Stimulated activated CD4-positive, alpha-beta T cell treated with anti-CD3 and anti-CD28 coated beads, Interleukin-4, amount 100 ng/mL, for 24 hours (primary cell): Measurements from ENCODE around the gene ZNF420.
A peak's percentile ranks its signal among the peaks of the same experiment; 100 is the strongest.
"Not testable (repeated sequence)": the region's sequence is repeated elsewhere in the genome, so short reads cannot be mapped to it uniquely, and the experiment has no call there.

Experiments
- DNase-seq: peaks from one replicate; pipeline ENCODE4 v3.0.0-alpha.2; 2020

ZNF420 gene

GRCh38 chr19:37077934-37078716 is at the start of gene ZNF420:
Gene ZNF420 (plus strand): TSS chr19:37078433. CDS start chr19:37089119, 10,686 bp downstream.
- DNase-seq, result peak; percentile 90

DNA sequence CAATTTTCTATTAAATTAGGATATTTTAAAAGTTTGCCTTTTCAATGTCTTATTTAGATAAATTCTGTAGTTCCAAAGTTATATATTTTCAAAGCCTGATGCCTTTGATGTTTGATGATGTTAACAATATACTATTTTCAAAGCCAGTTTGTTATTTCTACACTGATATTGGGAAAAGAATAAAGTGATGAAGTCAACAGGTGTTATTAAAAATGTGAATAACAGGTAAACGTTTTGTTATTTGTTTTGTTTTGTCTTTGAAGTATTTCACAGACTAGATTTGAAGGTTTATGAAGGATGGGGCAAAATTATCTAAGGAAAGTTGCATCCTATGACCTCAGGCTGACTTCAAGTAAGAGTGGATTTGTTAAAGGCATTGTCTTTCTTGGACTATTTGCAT is 33.1 kb upstream of the ZNF420 start:
- DNase-seq, result no peak

GRCh38 chr19:37055330-37055729 is 22.9 kb upstream of the ZNF420 start:
- DNase-seq, result no peak

GRCh38 chr19:37056776-37057175 is 21.5 kb upstream of the ZNF420 start:
- DNase-seq, result no peak

- no peak for DNase-seq
Observed at GRCh38 chr19:37059142-37059541, 19.1 kb upstream of the ZNF420 start.

- not testable (repeated sequence) for DNase-seq
Observed at GRCh38 chr19:37064886-37065285, 13.3 kb upstream of the ZNF420 start.

GRCh38 chr19:37074111-37074510 is 4.1 kb upstream of the ZNF420 start:
- no peak for DNase-seq

DNA sequence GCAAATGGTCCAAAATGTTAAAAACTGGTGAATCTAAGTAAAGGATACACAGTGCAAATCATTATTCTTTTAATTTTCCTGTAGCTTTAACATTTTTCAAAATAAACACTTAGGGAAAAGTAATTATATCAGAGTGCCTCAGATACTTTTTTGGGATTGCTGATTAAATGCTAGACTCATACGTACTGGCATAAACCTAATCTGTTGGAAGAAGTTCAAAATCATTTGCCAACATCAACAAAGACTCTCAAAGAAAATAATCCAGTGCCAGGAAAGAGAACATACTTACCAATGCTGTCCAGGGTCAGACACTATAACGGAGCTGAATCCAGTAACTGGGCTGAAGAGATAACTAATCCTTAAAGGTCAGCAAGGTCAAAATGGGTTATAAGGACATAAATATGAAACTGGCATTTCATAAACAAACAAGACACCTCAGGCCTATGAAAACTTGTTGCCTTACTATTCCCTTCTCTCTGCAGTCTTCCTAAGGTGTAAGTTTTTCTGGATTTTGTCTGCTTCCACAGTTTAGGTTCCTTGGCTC is 3.3 kb upstream of the ZNF420 start:
- no peak for DNase-seq

- DNase-seq, result not testable (repeated sequence)
Observed at GRCh38 chr19:37076524-37076923, 1.7 kb upstream of the ZNF420 start.

DNA sequence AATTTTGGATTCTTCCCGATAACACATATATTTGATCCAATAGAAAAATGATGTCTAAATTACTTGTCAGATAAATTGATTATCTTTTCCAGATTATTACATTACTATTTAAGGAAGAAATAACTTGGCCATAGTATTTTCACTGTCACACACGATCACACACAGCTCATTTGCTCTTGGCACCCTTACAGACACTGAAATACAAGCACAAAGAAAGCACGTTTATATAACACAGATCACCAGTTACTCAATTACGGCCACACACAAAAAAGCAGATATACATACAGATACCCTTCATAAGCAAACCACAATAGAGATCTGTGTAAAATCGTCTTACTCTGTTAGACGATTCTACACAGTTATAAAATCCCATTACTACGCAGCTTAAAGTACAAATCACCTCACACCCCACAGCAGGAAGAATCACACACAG is 716 bp upstream of the ZNF420 start:
- no peak for DNase-seq

DNA sequence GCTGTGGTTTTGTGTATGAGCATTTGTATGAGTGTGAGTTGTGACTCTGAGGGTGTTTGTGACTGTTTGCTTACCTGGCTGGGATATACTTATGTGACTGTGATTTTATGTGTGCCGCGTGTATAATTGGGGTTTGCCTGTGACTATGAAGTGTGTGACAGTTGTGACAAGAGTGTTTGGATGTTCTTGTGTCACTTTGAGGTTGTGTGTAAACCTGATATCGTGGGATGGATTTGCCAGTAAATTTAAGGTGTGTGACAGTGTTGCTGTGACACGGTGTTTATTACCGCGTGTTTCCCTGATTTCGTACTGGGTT is 442 bp downstream of the ZNF420 start:
- no peak for DNase-seq

GRCh38 chr19:37079238-37079637 is 1.0 kb downstream of the ZNF420 start:
- DNase-seq, result no peak

DNA sequence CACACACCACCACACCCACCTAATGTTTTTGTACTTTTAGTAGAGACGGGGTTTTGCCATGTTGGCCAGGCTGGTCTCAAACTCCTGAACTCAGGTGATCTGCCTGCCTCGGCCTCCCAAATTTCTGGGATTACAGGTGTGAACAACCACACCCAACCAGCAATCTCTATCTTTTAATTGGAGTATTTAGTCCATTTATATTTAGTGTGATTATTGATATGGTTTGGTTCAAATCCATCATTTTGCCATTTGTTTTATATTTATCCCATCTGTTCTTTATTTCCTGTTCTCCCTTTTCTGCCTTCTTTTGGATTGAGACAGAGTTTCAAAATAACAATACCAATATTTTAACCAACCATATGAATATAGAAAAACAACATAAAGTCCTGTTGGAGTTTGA is 4.1 kb downstream of the ZNF420 start:
- no peak for DNase-seq

DNA sequence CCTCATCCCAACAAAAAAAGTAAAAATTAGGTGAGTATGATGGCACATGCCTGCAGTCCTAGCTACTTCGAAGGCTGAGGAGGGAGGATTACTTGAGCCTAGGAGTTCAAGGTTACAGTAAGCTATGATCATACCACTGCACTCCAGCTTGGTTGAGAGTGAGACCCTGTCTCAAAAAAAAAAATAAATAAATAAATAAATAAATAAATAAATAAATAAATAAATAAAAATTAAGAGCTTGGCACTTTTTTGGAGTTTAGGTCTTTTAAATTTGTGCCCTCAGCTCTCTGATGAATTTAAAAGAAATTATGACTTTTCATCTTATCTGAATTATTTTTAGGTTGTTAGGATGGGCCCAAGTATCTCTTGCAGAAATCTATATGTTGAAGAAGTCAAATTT is 8.9 kb downstream of the ZNF420 start:
- DNase-seq, result no peak

GRCh38 chr19:37095859-37096258 is 17.6 kb downstream of the ZNF420 start:
- DNase-seq, result no peak

GRCh38 chr19:37098570-37098969 is 20.3 kb downstream of the ZNF420 start:
- no peak for DNase-seq

GRCh38 chr19:37104135-37104534 is 25.9 kb downstream of the ZNF420 start:
- not testable (repeated sequence) for DNase-seq

- DNase-seq, result not testable (repeated sequence)
Observed at GRCh38 chr19:37111753-37112152, 33.5 kb downstream of the ZNF420 start.

GRCh38 chr19:37114001-37114400 is 35.8 kb downstream of the ZNF420 start:
- no peak for DNase-seq

- DNase-seq, result not testable (repeated sequence)
Observed at GRCh38 chr19:37122093-37122492, 43.9 kb downstream of the ZNF420 start.

GRCh38 chr19:37127999-37128820 is 50.0 kb downstream of the ZNF420 start:
- no peak for DNase-seq

GRCh38 chr19:37128821-37129177 is 50.6 kb downstream of the ZNF420 start:
- DNase-seq, result no peak

DNA sequence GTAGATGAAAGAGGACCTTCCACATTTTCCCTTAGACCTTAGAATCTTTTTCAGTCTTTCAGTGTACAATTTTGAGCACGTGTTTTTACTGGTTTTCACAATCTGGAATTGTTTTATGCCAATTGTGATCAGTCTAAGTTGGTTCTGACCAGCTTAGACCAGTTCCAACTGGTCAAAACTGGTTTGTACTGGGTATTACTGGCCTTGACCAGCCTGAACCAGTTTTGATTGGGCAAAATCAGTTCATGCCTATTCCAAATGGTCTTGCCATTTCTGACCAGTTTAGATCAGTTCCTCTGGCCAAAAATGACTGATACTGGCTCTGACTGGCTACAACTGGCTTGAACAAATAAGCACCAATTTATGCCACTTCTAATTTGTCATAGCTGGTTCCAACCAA is 57.9 kb downstream of the ZNF420 start:
- DNase-seq, result no peak

DNA sequence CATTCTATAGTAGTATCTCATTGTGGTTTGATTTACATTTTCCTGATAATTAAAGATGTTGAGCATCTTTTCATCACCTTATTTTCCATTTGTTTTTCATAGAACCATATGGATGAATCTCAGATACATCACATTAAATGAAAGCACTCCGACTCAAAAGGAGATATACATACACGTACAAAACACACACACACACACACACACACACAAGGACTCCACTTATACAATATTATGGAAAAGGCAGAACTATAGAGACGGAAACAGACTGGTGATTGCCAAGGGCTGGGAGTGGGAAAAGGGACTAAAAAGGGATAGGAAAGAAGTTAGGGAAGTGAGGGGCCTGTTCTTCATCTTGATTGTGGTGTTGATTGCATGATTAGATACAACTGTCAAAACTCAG is 70.0 kb downstream of the ZNF420 start:
- DNase-seq, result no peak
